Gastrocnemius medialis (tissue), 4 donors: ENCODE results near the gene TAS2R30. TPM values are rescaled to one million over a fixed set of nuclear protein-coding genes. Genes with fewer than 3 reads are reported as not detected.

Experiments used
- ATAC-seq, 2 donors: fragments of 150-250 bp; one replicate each; pipeline ENCODE4 v1.9.1; 2016
- DNase-seq, 2 donors: peaks; one replicate each; pipeline ENCODE4 v3.0.0-alpha.2; 2019
- H3K27ac ChIP-seq, 4 donors: fragments of 200-600 bp; sonication (generic); 1 replicate in 1 of 4; 2 replicates in 3 of 4; pipeline ENCODE4 v1.5.1; 2016 to 2018; ENCODE audit warnings: mild to moderate bottlenecking in 2 of 4, moderate library complexity in 1 of 4
- H3K27me3 ChIP-seq, 3 donors: fragments of 200-600 bp; sonication (generic) in 2 of 3; 1 replicate in 1 of 3; 2 replicates in 2 of 3; pipeline versions ENCODE4 v1.5.1 to v1.6.0; 2016 to 2019; ENCODE audit warnings: mild to moderate bottlenecking in 1 of 3, moderate library complexity in 1 of 3
- H3K36me3 ChIP-seq, 2 donors: fragments of 200-600 bp; sonication (generic) in 1 of 2; one replicate each; pipeline ENCODE4 v1.5.1; 2017 to 2018
- H3K4me1 ChIP-seq, 2 donors: fragments of 200-600 bp; sonication (generic) in 1 of 2; one replicate each; pipeline ENCODE4 v1.5.1; 2016 to 2017; ENCODE audit warnings: mild to moderate bottlenecking in 2 of 2
- H3K4me3 ChIP-seq, 4 donors: fragments of 200-600 bp; sonication (generic) in 3 of 4; 1 replicate in 1 of 4; 2 replicates in 3 of 4; pipeline ENCODE4 v1.5.1; 2016 to 2019; ENCODE audit warnings: mild to moderate bottlenecking in 2 of 4
- H3K9me3 ChIP-seq, 3 donors: fragments of 200-600 bp; sonication (generic) in 2 of 3; 1 replicate in 1 of 3; 2 replicates in 2 of 3; pipeline ENCODE4 v1.5.1; 2016 to 2019
- CTCF ChIP-seq, 5 experiments: fragments of 450-650 bp in 3 of 5; fragments of 200-600 bp in 2 of 5; sonication (generic) in 2 of 5; IDR thresholded peaks in 4 of 5; conservative IDR thresholded peaks in 1 of 5; 1 replicate in 4 of 5; 2 replicates in 1 of 5; pipeline ENCODE4 v1.5.1; 2016 to 2019; ENCODE audit warnings: antibody characterized with exemption in 5 of 5, mild to moderate bottlenecking in 3 of 5, moderate library complexity in 3 of 5
- POLR2A ChIP-seq, 2 donors: fragments of 450-650 bp; IDR thresholded peaks; one replicate each; pipeline ENCODE4 v1.6.1; 2017; ENCODE audit warnings: antibody characterized with exemption in 2 of 2, mild to moderate bottlenecking in 2 of 2, moderate library complexity in 2 of 2
- in situ Hi-C, 4 donors: fragments of 200-750 bp; cut with MboI; loops; one replicate each; pipeline versions ENCODE4 v1.15.0 to v1.8.0; 2017; ENCODE audit warnings: low sequenced_read_pairs in 4 of 4
- intact Hi-C: fragments of 100-400 bp; cut with DNase I; formaldehyde crosslinking; loops from one replicate; pipeline ENCODE4 v1.15.1; 2023; ENCODE audit warnings: low total_unique reads
- total RNA-seq, 4 donors: library from RNA; depleted of rRNA; stranded (reverse); fragments of >200 nt; gene quantifications; one replicate each; pipeline versions ENCODE4 v1.1.0 to v1.2.3, GENCODE V29; 2016

The TAS2R30 gene
- total RNA-seq, 4 donors from 2014 or later: 0.29 to 2.1 (median 0.34) TPM; not detected in 1

GRCh38 chr12:11092128-11092527 lies 42.3 kb downstream of the TAS2R30 start, which contains the start of gene TAS2R43:
Gene TAS2R43, minus strand, starts transcription at chr12:11092313. Its CDS starts 84 bp downstream, at chr12:11092229.
- no peaks in the 10 kb centered on the region for H3K27me3 ChIP-seq
- no peak for ATAC-seq
- no peaks in the 10 kb centered on the region for H3K4me1 ChIP-seq
- H3K9me3 ChIP-seq: no peaks in the 10 kb centered on the region
- TF ChIP-seq POLR2A (IDR thresholded peaks at IDR 0.05) (no peak), CTCF (IDR thresholded peaks at IDR 0.05 in 4 of 5, conservative IDR thresholded peaks at IDR 0.05 in 1 of 5) (no peak)
- no peaks in the 10 kb centered on the region for H3K36me3 ChIP-seq
- H3K4me3 ChIP-seq: no peak within 1 kb of the TSS
- H3K27ac ChIP-seq: no peak within 1 kb of the TSS
- in situ Hi-C loops (no loop called here), intact Hi-C loops (no loop called here)
- no peak for DNase-seq

DNA sequence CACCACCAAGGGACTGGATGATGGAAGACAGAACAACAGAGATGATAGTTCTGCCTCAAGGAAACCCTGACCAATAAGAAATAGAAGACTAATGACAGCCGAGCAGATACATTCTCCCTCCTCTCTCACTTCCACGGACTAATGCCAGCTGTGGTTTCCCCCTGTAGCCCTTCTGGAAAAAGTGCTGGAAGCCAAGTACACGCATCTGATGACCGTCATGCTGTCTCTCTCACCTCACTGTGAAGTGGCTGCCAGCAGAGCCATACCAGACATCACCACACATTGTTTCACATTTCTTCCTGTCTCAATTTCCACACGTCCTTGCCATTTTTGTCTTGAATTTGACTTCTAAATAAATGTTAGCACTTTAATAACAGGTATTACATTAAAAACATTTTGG lies 45.2 kb downstream of the TAS2R30 start:
- Histone ChIP-seq H3K4me1 (no peaks in the 10 kb centered on the region), H3K27ac (no peak overlapping the region), H3K27me3 (no peaks in the 10 kb centered on the region), H3K4me3 (no peak overlapping the region), H3K9me3 (no peaks in the 10 kb centered on the region), H3K36me3 (no peaks in the 10 kb centered on the region)
- in situ Hi-C loops (no loop called here), intact Hi-C loops (no loop called here)
- no peak for DNase-seq
- TF ChIP-seq CTCF (IDR thresholded peaks at IDR 0.05 in 4 of 5, conservative IDR thresholded peaks at IDR 0.05 in 1 of 5) (no peak), POLR2A (IDR thresholded peaks at IDR 0.05) (no peak)
- ATAC-seq: no peak

DNA sequence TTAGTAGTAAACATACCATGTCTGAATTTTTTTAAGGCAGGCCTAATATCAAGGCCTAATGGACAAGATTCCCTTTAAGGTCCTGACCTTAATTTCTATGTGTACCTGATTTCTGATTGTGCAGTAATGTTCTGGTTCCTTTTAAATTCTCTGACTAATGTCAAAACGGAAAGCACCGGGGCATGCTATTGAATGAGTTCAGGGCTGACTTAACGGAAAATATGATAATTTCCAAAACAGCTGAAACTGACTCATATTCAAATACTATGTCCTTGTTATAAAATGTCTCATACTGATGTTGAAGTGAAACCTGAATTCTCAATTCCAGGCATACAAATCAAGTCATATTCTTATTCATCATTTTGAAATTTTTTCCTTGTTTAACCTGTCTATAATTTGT lies 49.0 kb downstream of the TAS2R30 start:
- DNase-seq (no peak), ATAC-seq (no peak)
- TF ChIP-seq CTCF (IDR thresholded peaks at IDR 0.05 in 4 of 5, conservative IDR thresholded peaks at IDR 0.05 in 1 of 5): no peak
- no peak for TF ChIP-seq POLR2A (IDR thresholded peaks at IDR 0.05)
- intact Hi-C loops (no loop called here), in situ Hi-C loops (no loop called here)
- H3K36me3 ChIP-seq: no peaks in the 10 kb centered on the region
- no peaks in the 10 kb centered on the region for H3K4me1 ChIP-seq
- no peak overlapping the region for H3K4me3 ChIP-seq
- no peak overlapping the region for H3K27ac ChIP-seq
- H3K9me3 ChIP-seq: peaks cover 0 to 8% (median 0%) of the 10 kb centered on the region in 3 donors
- no peaks in the 10 kb centered on the region for H3K27me3 ChIP-seq

Other genes starting within 250 kb of the TAS2R30 start
- gene TAS2R13, start 225.1 kb downstream of the TAS2R30 start, total RNA-seq: 1 to 10 TPM in 1 of 4 donors, under 1 TPM in 1, not detected in 2; 0.26 to 3.8 TPM
- not detected for gene PRH2, start 205.4 kb downstream of the TAS2R30 start, total RNA-seq
- gene TAS2R14, start 195.4 kb downstream of the TAS2R30 start, total RNA-seq: 1 to 10 TPM in 1 of 4 donors, under 1 TPM in 2, not detected in 1; 0.27 to 3.0 (median 0.29) TPM
- gene TAS2R50, start 147.7 kb downstream of the TAS2R30 start, total RNA-seq: 1 to 10 TPM in 1 of 4 donors, not detected in 3; 4.9 TPM
- gene TAS2R20, start 136.3 kb downstream of the TAS2R30 start, total RNA-seq: 1 to 10 TPM in 1 of 4 donors, under 1 TPM in 1, not detected in 2; 0.53 to 3.6 TPM
- gene TAS2R19, start 112.0 kb downstream of the TAS2R30 start, total RNA-seq: 1 to 10 TPM in 1 of 4 donors, not detected in 3; 2.5 TPM
- gene TAS2R31, start 103.2 kb downstream of the TAS2R30 start, total RNA-seq: 1 to 10 TPM in 2 of 4 donors, not detected in 2; 3.5 to 3.6 TPM
- 1 to 10 TPM in 1 of 4 donors, not detected in 3; 1.5 TPM for gene TAS2R46, start 72.3 kb downstream of the TAS2R30 start, total RNA-seq
- gene TAS2R43, start 42.3 kb downstream of the TAS2R30 start, total RNA-seq: 1 to 10 TPM in 1 of 4 donors, not detected in 3; 2.8 TPM
- gene SMIM10L1, start 36.5 kb upstream of the TAS2R30 start, total RNA-seq: 10 to 100 TPM; 13.4 to 20.7 (median 16.2) TPM
- gene TAS2R42, start 52.3 kb upstream of the TAS2R30 start, total RNA-seq: not detected
- gene PRB3, start 135.1 kb upstream of the TAS2R30 start, total RNA-seq: not detected
- not detected for gene PRB4, start 175.8 kb upstream of the TAS2R30 start, total RNA-seq